Neuronal stem cell (in vitro differentiated cells): ENCODE data around the gene NFIB.

Source experiments
- DNase-seq: peaks from one replicate; pipeline ENCODE4 v3.0.0-alpha.2; 2013; ENCODE audit warnings: low spot score
- H2AFZ ChIP-seq: one replicate; pipeline ENCODE4 v1.6.1; 2013; ENCODE audit warnings: mild to moderate bottlenecking, low read length, inconsistent platforms
- H2AK5ac ChIP-seq: 2 replicates; pipeline ENCODE4 v1.6.1; 2013; ENCODE audit warnings: low read depth, mild to moderate bottlenecking, inconsistent platforms, low read length, moderate library complexity, mixed read lengths
- H2BK120ac ChIP-seq: 2 replicates; pipeline ENCODE4 v1.6.1; 2013; ENCODE audit warnings: low read depth, mild to moderate bottlenecking, inconsistent platforms, low read length, moderate library complexity, mixed read lengths
- H2BK12ac ChIP-seq: one replicate; pipeline ENCODE4 v1.6.1; 2013; ENCODE audit warnings: low read length, inconsistent platforms
- H2BK15ac ChIP-seq: 2 replicates; pipeline ENCODE4 v1.6.1; 2013; ENCODE audit warnings: mild to moderate bottlenecking, low read length, inconsistent platforms, mixed read lengths
- H2BK5ac ChIP-seq: one replicate; pipeline ENCODE4 v1.6.1; 2013; ENCODE audit warnings: inconsistent platforms, mild to moderate bottlenecking, low read length, moderate library complexity
- H3K14ac ChIP-seq: one replicate; pipeline ENCODE4 v1.6.1; 2013; ENCODE audit warnings: low read length, inconsistent platforms
- H3K18ac ChIP-seq: 2 replicates; pipeline ENCODE4 v1.6.1; 2013; ENCODE audit warnings: low read length, inconsistent platforms
- H3K23ac ChIP-seq: 2 replicates; pipeline ENCODE4 v1.6.1; 2013; ENCODE audit warnings: low read depth, mild to moderate bottlenecking, mixed read lengths, low read length, inconsistent platforms; ENCODE audit not compliant: poor library complexity
- H3K27ac ChIP-seq: replicated peaks from 3 replicates; pipeline ENCODE4 v1.5.1; 2013; ENCODE audit warnings: low read length, inconsistent platforms
- H3K27me3 ChIP-seq, 3 experiments: 2 replicates each; pipeline ENCODE4 v1.6.1; 2013; ENCODE audit warnings: low read length in 3 of 3, mild to moderate bottlenecking in 2 of 3, inconsistent platforms in 1 of 3, low read depth in 1 of 3, mixed read lengths in 1 of 3, moderate library complexity in 1 of 3; ENCODE audit not compliant: control insufficient read depth in 3 of 3, insufficient read depth in 3 of 3
- H3K36me3 ChIP-seq, 2 donors: replicated peaks in 1 of 2; 2 replicates each; pipeline ENCODE4 v1.6.1; 2013; ENCODE audit warnings: low read length in 2 of 2; ENCODE audit not compliant: control insufficient read depth in 2 of 2, insufficient read depth in 2 of 2
- H3K4ac ChIP-seq: 2 replicates; pipeline ENCODE4 v1.6.1; 2013; ENCODE audit warnings: inconsistent platforms, mild to moderate bottlenecking, low read length, moderate library complexity
- H3K4me1 ChIP-seq, 2 donors: 1 replicate in 1 of 2; 2 replicates in 1 of 2; pipeline ENCODE4 v1.6.1; 2013; ENCODE audit warnings: low read length in 2 of 2, low read depth in 1 of 2; ENCODE audit not compliant: control insufficient read depth in 2 of 2, insufficient read depth in 1 of 2
- H3K4me2 ChIP-seq: one replicate; pipeline ENCODE4 v1.6.1; 2013; ENCODE audit warnings: mild to moderate bottlenecking, low read length, inconsistent platforms; ENCODE audit not compliant: insufficient read depth, poor library complexity, severe bottlenecking
- H3K4me3 ChIP-seq, 2 donors: 2 replicates each; pipeline ENCODE4 v1.5.1; 2013; ENCODE audit warnings: low read length in 2 of 2, mild to moderate bottlenecking in 2 of 2, inconsistent platforms in 1 of 2, moderate library complexity in 1 of 2
- H3K79me1 ChIP-seq: one replicate; pipeline ENCODE4 v1.6.1; 2013; ENCODE audit warnings: low read depth, mild to moderate bottlenecking, inconsistent platforms, low read length, moderate library complexity
- H3K9ac ChIP-seq: one replicate; pipeline ENCODE4 v1.6.1; 2013; ENCODE audit warnings: mild to moderate bottlenecking, low read depth, low read length, inconsistent platforms; ENCODE audit not compliant: poor library complexity
- H3K9me3 ChIP-seq, 2 donors: replicated peaks in 1 of 2; 2 replicates each; pipeline versions ENCODE3 to v1.6.1; 2013; ENCODE audit warnings: low read length in 2 of 2, mild to moderate bottlenecking in 2 of 2, inconsistent platforms in 1 of 2, low read depth in 1 of 2, mixed read lengths in 1 of 2, moderate library complexity in 1 of 2; ENCODE audit not compliant: control insufficient read depth in 2 of 2, insufficient read depth in 1 of 2
- H4K8ac ChIP-seq: one replicate; pipeline ENCODE4 v1.6.1; 2013; ENCODE audit warnings: low read depth, mild to moderate bottlenecking, inconsistent platforms, low read length, moderate library complexity
- H4K91ac ChIP-seq: one replicate; pipeline ENCODE4 v1.6.1; 2013; ENCODE audit warnings: low read length, low read depth, mild to moderate bottlenecking, inconsistent platforms; ENCODE audit not compliant: poor library complexity
- WGBS, 2 donors: extraction: QIAGEN DNeasy Blood & Tissue Kit; methylation state at CpG; one replicate each; pipeline ENCODE4 v1.1.7; 2013; ENCODE audit warnings: missing lambda C conversion rate in 2 of 2, mixed read lengths in 1 of 2; ENCODE audit not compliant: insufficient read length in 2 of 2, insufficient replicate concordance in 1 of 2; ENCODE audit errors: extremely low coverage in 2 of 2; 5-methylcytosine and 5-hydroxymethylcytosine counted together

Gene NFIB

DNA sequence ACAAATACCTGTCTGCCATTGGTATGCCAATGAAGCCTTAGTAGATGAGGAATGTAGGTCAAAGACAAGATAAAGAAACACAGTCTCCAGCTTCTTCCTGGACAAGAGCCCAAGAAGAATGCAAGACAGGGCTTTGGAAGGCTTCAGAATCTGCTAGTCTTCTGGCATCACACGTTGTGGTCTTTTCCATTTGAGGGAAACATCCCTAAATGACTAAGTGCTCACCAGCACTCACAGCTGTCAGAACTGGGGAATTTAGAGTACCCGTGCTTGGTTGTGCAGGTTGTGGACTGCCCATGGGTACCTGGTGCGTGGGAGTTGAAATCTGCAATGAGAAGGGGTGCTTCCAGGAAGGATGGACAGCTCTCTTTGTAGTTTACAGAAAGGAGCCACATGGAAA is 27.1 kb upstream of the NFIB start:
- no peaks in the 10 kb centered on the region for H3K79me1 ChIP-seq

DNA sequence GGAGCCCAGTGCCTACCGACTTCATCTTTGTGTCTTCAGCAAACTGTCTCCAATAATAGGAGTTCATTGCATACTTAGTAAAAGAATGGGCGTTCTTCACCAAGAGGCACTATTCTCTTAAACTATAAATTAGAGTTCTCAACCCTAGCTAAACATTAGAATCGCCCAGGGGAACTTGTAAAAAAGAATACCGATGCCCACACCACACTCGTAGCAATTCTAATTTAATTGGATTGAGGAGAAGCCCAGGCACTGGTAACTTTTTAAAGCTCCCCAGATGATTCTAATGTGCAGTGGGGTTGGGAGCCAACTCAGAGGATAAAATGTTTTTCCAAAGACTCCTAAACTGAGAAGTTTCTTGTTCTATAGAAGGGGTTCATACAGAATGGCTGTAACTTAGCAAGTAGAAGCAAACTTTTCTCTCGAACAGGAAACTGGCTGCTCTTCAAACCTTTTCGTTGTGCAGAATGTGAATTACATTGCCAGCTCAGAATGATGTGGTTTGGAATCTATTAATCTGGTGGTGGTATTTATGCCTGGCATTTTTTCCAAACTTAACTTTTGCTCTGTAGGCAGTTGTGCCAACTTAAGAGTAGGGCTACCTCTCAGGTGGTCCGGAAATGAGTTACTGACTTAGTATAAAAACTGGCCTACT is 26.4 kb upstream of the NFIB start:
- no peak overlapping the region for H2BK5ac ChIP-seq
- no peak overlapping the region for H3K4me2 ChIP-seq
- no peak overlapping the region for H2AK5ac ChIP-seq
- H2BK15ac ChIP-seq: no peak overlapping the region
- DNase-seq: no peak
- no peak overlapping the region for H3K9ac ChIP-seq
- H3K27ac ChIP-seq: no peak overlapping the region
- H4K91ac ChIP-seq: no peak overlapping the region
- no peak overlapping the region for H2BK120ac ChIP-seq
- H2BK12ac ChIP-seq: no peak overlapping the region
- H3K18ac ChIP-seq: no peak overlapping the region
- H3K4ac ChIP-seq: no peak overlapping the region
- H3K4me3 ChIP-seq: no peak overlapping the region
- H3K27me3 ChIP-seq: peaks cover under 1 to 74% (median 27%) of the 10 kb centered on the region in 3 experiments
- no peaks in the 10 kb centered on the region for H3K9me3 ChIP-seq
- peaks cover 2 to 9% of the 10 kb centered on the region in 2 donors for H3K4me1 ChIP-seq
- H2AFZ ChIP-seq: no peak overlapping the region
- no peak overlapping the region for H4K8ac ChIP-seq
- no peaks in the 10 kb centered on the region for H3K79me1 ChIP-seq
- no CpG with 5 or more reads among the region's 8 CpGs for WGBS, 2 donors
- H3K23ac ChIP-seq: no peak overlapping the region
- no peaks in the 10 kb centered on the region for H3K36me3 ChIP-seq
- no peak overlapping the region for H3K14ac ChIP-seq

More for the DNA sequence above, 27.1 kb upstream of the NFIB start:
- H2BK12ac ChIP-seq: no peak overlapping the region
- no peak overlapping the region for H3K27ac ChIP-seq
- no peak overlapping the region for H2AK5ac ChIP-seq
- H2BK15ac ChIP-seq: no peak overlapping the region
- H2BK5ac ChIP-seq: no peak overlapping the region
- no peaks in the 10 kb centered on the region for H3K9me3 ChIP-seq
- no peak overlapping the region for H3K4ac ChIP-seq
- H3K4me1 ChIP-seq: peaks cover 7 to 15% of the 10 kb centered on the region in 2 donors
- no peak overlapping the region for H3K4me3 ChIP-seq
- H3K14ac ChIP-seq: no peak overlapping the region
- no CpG with 5 or more reads among the region's 3 CpGs for WGBS, 2 donors
- no peak overlapping the region for H3K9ac ChIP-seq
- no peak overlapping the region for H3K18ac ChIP-seq
- no peak overlapping the region for H2BK120ac ChIP-seq
- no peak overlapping the region for H3K4me2 ChIP-seq
- no peak for DNase-seq
- no peak overlapping the region for H2AFZ ChIP-seq
- peaks cover 7 to 77% (median 33%) of the 10 kb centered on the region in 3 experiments for H3K27me3 ChIP-seq
- H4K91ac ChIP-seq: no peak overlapping the region
- no peak overlapping the region for H4K8ac ChIP-seq
- no peak overlapping the region for H3K23ac ChIP-seq
- H3K36me3 ChIP-seq: no peaks in the 10 kb centered on the region

DNA sequence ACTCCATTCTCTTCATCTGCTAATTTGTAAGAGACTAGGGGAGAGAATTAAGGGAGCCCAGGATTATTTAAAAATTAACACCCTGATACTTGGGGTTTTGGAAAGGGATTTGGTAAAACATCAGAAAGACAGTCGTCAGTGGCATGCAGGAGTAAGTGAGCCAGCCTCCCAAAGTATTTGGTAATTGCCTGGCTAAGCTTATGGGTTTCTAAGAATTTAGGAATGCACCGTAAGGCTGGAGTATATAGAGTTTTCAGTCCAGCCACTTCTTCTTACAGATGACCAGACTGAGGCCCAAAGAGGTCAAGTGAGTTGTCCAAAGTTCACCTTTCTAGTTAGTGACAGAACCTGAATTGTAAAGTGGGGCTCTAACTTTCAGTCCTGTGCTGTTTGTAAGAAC is 25.8 kb upstream of the NFIB start:
- Histone ChIP-seq H2BK12ac (no peak overlapping the region), H3K9me3 (no peaks in the 10 kb centered on the region), H2BK5ac (no peak overlapping the region), H4K8ac (no peak overlapping the region), H3K4me3 (no peak overlapping the region), H3K4ac (no peak overlapping the region), H3K27ac (no peak overlapping the region), H2BK15ac (no peak overlapping the region), H3K23ac (no peak overlapping the region), H2BK120ac (no peak overlapping the region), H3K9ac (no peak overlapping the region), H4K91ac (no peak overlapping the region), H2AFZ (no peak overlapping the region), H3K36me3 (no peaks in the 10 kb centered on the region), H3K18ac (no peak overlapping the region), H3K14ac (no peak overlapping the region), H3K27me3 (peaks cover 0 to 68% (median 21%) of the 10 kb centered on the region in 3 experiments), H3K4me2 (no peak overlapping the region), H2AK5ac (no peak overlapping the region), H3K4me1 (peaks cover 2 to 7% of the 10 kb centered on the region in 2 donors), H3K79me1 (no peaks in the 10 kb centered on the region)
- no peak for DNase-seq
- WGBS, 2 donors: no CpG with 5 or more reads among the region's 2 CpGs

DNA sequence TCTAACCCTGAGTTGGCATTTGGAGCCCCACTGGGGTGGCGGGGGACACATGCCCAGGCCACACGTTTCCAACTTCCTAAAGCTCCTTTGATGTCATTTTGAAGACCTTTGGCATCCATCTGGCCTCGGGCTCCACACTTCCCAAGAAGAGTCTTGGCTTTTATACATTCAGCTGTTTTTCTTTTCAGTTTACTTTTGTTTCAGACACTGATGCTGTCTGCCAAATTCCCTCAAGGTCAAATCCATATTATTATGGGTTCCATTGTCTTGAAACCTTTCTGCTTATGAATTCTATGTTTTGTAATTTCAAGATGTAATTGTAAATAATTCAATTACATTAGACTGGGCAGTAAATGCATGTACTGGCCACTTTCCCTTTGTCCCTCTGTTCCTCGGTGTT is 23.7 kb upstream of the NFIB start:
- no peaks in the 10 kb centered on the region for H3K79me1 ChIP-seq
- no peak overlapping the region for H2AK5ac ChIP-seq
- no peak overlapping the region for H3K18ac ChIP-seq
- DNase-seq: no peak
- H2BK5ac ChIP-seq: no peak overlapping the region
- no peak overlapping the region for H3K27ac ChIP-seq
- H2AFZ ChIP-seq: no peak overlapping the region
- no peak overlapping the region for H3K14ac ChIP-seq
- WGBS, 2 donors: no CpG with 5 or more reads among the region's 4 CpGs
- no peak overlapping the region for H3K23ac ChIP-seq
- no peaks in the 10 kb centered on the region for H3K9me3 ChIP-seq
- no peak overlapping the region for H3K9ac ChIP-seq
- H3K4me3 ChIP-seq: no peak overlapping the region
- no peak overlapping the region for H2BK120ac ChIP-seq
- no peaks in the 10 kb centered on the region for H3K4me1 ChIP-seq
- no peak overlapping the region for H4K91ac ChIP-seq
- no peak overlapping the region for H4K8ac ChIP-seq
- H3K36me3 ChIP-seq: no peaks in the 10 kb centered on the region
- H3K27me3 ChIP-seq: peaks cover 0 to 51% (median 2%) of the 10 kb centered on the region in 3 experiments
- H3K4ac ChIP-seq: no peak overlapping the region
- H3K4me2 ChIP-seq: no peak overlapping the region
- H2BK15ac ChIP-seq: no peak overlapping the region
- H2BK12ac ChIP-seq: no peak overlapping the region
